Activated CD4-positive, alpha-beta T cell treated with anti-CD3 and anti-CD28 coated beads, Interleukin-2, amount 50 U/mL, for 1 hour (primary cell): ENCODE data around the gene CLEC17A.

Experiments used
- DNase-seq: peaks from one replicate; pipeline ENCODE4 v3.0.0-alpha.2; 2020

CLEC17A gene

GRCh38 chr19:14659874-14660489, 77.1 kb downstream of the CLEC17A start:
- no peak for DNase-seq

GRCh38 chr19:14661372-14661924, 78.6 kb downstream of the CLEC17A start:
- DNase-seq: no peak
